Measurements from ENCODE around the gene MAP4K4. TPM values are rescaled to one million over a fixed set of nuclear protein-coding genes. Genes with fewer than 3 reads are reported as not detected.

The MAP4K4 gene
- total RNA-seq, 4 donors from 2014 or later, result 14.2 to 65.2 (median 29.1) TPM

GRCh38 chr2:101710036-101710435, 12.5 kb downstream of the MAP4K4 start:
- Histone ChIP-seq H3K4me1 (peaks cover 0 to 27% (median 22%) of the 10 kb centered on the region in 4 donors), H3K27ac (peak overlapping the region in 1 of 4 donors; percentile 65)
- TF ChIP-seq POLR2A (IDR thresholded peaks at IDR 0.05) (no peak), CTCF (IDR thresholded peaks at IDR 0.05) (no peak)

GRCh38 chr2:101710471-101711318, 13.2 kb downstream of the MAP4K4 start:
- Histone ChIP-seq H3K27ac (peak overlapping the region in 1 of 4 donors; percentile 65), H3K9me3 (no peaks in the 10 kb centered on the region), H3K36me3 (no peaks in the 10 kb centered on the region), H3K4me1 (peaks cover 0 to 27% (median 22%) of the 10 kb centered on the region in 4 donors), H3K4me3 (no peak overlapping the region), H3K27me3 (no peaks in the 10 kb centered on the region)
- no peak for TF ChIP-seq POLR2A (IDR thresholded peaks at IDR 0.05)
- TF ChIP-seq CTCF (IDR thresholded peaks at IDR 0.05), result no peak
- DNase-seq, result no peak

More at GRCh38 chr2:101710036-101710435, 12.5 kb downstream of the MAP4K4 start:
- H3K36me3 ChIP-seq, result no peaks in the 10 kb centered on the region
- no peak for DNase-seq
- no peaks in the 10 kb centered on the region for H3K27me3 ChIP-seq
- no peak overlapping the region for H3K4me3 ChIP-seq
- H3K9me3 ChIP-seq, result no peaks in the 10 kb centered on the region

GRCh38 chr2:101714118-101714517, 16.6 kb downstream of the MAP4K4 start:
- peaks cover 0 to 30% (median 15%) of the 10 kb centered on the region in 4 donors for H3K4me1 ChIP-seq
- no peaks in the 10 kb centered on the region for H3K27me3 ChIP-seq
- no peak for DNase-seq
- H3K27ac ChIP-seq, result peak overlapping the region in 1 of 4 donors; percentile 77
- H3K36me3 ChIP-seq, result no peaks in the 10 kb centered on the region
- no peaks in the 10 kb centered on the region for H3K9me3 ChIP-seq
- no peak for TF ChIP-seq POLR2A (IDR thresholded peaks at IDR 0.05)
- no peak for TF ChIP-seq CTCF (IDR thresholded peaks at IDR 0.05)
- no peak overlapping the region for H3K4me3 ChIP-seq

GRCh38 chr2:101717071-101717845, 19.8 kb downstream of the MAP4K4 start:
- no peaks in the 10 kb centered on the region for H3K36me3 ChIP-seq
- peaks cover 0 to 22% (median 6%) of the 10 kb centered on the region in 4 donors for H3K4me1 ChIP-seq
- H3K27me3 ChIP-seq, result no peaks in the 10 kb centered on the region
- H3K9me3 ChIP-seq, result no peaks in the 10 kb centered on the region
- no peak overlapping the region for H3K4me3 ChIP-seq
- peak overlapping the region in 2 of 4 donors; percentile 74 to 77 for H3K27ac ChIP-seq
- TF ChIP-seq POLR2A (IDR thresholded peaks at IDR 0.05), result no peak
- TF ChIP-seq CTCF (IDR thresholded peaks at IDR 0.05), result no peak
- peak in 2 of 3 donors; percentile 83 to 89 for DNase-seq

GRCh38 chr2:101718479-101718878, 21.0 kb downstream of the MAP4K4 start:
- Histone ChIP-seq H3K36me3 (no peaks in the 10 kb centered on the region), H3K4me1 (peaks cover 0 to 22% (median 2%) of the 10 kb centered on the region in 4 donors), H3K9me3 (no peaks in the 10 kb centered on the region), H3K27ac (peak overlapping the region in 3 of 4 donors; percentile 27 to 77 (median 74)), H3K4me3 (no peak overlapping the region), H3K27me3 (no peaks in the 10 kb centered on the region)
- no peak for DNase-seq
- TF ChIP-seq CTCF (IDR thresholded peaks at IDR 0.05), result no peak
- no peak for TF ChIP-seq POLR2A (IDR thresholded peaks at IDR 0.05)
